T-helper 2 cell (primary cell): Measurements from ENCODE around the gene DACH1.
"Not testable (repeated sequence)": the region's sequence is repeated elsewhere in the genome, so short reads cannot be mapped to it uniquely, and the experiment has no call there.

ENCODE experiments used
- DNase-seq, 5 experiments: peaks; one replicate each; pipeline versions ENCODE4 v3.0.0 to v3.0.0-alpha.2; 2012 to 2022
- total RNA-seq, 2 donors: gene quantifications; one replicate each; lab custom pipeline; 2026; lab: John Stamatoyannopoulos, UW

The DACH1 gene
- total RNA-seq: 0 to 0.27 reads per million in 2 donors

DNA sequence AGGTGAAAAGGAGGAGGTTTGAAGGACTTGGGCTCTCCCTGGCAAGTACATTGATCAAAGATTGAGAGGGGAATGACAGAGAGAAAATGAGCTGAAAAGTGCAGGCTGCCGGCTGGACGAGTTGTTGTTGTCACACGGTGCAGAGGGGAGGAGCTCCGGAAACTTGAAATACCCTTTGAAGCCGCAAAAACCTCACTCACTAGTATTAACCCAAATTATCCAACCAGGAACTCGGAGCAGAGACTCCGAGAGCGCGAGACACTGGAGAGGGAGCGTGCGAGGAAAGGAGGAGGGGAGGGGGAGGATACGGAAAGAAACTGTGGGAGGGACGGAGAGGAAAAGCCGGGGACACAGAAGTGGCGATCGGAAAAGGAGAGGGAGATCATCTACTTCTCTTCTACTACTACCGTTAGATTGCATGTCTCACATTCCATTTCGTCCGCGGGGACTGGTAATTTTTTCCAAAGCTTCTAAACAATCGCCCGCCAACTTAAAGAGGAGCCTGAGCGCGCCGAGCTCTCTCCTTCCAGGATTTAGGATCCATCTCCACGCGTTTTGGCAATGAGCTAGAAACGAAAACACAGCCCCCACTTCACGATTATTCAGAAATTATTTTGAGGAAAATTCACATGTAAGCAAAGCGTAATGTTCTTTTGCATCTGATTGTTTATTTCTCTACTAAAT lies at the start of gene DACH1:
DACH1 (minus strand) TSS at position 74 of the 684 bp plus-strand sequence.
- peak in 1 of 5 experiments; percentile 43 for DNase-seq

DNA sequence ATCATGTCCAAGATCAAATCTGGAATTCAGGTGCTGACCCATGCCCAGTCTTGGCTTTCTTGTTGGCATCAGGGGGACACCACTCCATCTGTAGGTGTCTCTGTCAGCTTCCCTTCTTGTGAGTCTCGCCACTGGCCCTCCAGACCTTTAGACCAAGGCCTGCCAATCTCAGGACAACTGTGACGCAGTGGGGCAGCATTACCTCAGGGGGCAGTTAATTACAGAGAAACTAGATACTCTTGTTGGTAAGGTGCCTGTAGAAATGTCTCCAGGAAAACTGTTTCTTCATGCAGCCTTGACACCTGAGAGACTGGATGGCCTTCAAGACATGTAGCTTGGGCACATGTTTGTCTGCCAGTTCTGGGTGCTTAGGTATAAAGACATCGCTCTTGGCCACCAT lies 46.7 kb upstream of the DACH1 start:
- no peak for DNase-seq

- no peak for DNase-seq
These were observed 45.5 kb upstream of the DACH1 start for GRCh38 chr13:71912524-71912923.

GRCh38 chr13:71906448-71906847 lies 39.4 kb upstream of the DACH1 start:
- no peak for DNase-seq

DNA sequence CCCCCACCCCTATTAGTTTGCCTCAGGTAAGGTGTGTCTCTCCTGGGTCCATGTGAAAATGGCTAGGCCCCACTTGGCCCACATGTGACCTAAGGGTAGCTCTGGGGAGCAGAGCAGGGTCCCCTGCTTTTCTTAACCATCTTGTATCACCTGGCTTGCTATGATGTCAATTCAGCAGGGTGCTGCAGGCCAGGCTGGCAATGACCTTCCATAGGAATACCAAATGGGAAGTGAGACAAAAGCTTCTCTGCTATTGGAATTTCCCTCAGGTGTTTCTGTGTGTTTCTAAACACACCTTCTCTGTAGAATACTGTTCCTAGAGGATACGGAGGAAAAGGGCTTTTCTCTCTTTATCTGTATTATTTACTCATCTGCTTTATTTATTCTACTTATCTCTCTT lies 35.7 kb upstream of the DACH1 start:
- DNase-seq: no peak

DNA sequence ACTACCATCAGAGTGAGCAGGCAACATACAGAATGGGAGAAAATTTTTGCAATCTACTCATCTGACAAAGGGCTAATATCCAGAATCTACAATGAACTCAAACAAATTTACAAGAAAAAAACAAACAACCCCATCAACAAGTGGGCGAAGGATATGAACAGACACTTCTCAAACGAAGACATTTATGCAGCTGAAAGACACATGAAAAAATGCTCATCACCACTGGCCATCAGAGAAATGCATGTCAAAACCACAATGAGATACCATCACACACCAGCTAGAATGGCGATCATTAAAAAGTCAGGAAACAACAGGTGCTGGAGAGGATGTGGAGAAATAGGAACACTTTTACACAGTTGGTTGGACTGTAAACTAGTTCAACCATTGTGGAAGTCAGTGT lies 26.5 kb upstream of the DACH1 start:
- DNase-seq: not testable (repeated sequence)

DNA sequence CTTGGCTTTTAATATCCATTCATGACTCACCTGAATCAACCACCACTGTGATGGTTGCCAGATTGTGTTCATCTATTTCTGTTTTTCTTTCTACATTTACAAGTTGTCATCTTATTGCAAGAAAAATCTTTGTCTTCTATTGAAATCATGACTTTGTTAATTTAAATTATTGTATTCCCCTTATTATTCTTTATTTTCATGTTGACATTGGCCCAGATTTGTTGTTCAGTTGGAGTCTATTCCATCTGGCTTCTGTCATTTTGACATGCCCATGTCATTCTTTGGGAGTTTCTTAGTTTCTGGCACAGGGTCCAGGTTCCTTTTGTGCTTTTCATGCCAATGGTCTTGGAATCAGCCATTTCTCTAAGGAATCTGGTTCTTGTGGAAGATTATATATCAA lies 19.9 kb upstream of the DACH1 start:
- DNase-seq: no peak

DNA sequence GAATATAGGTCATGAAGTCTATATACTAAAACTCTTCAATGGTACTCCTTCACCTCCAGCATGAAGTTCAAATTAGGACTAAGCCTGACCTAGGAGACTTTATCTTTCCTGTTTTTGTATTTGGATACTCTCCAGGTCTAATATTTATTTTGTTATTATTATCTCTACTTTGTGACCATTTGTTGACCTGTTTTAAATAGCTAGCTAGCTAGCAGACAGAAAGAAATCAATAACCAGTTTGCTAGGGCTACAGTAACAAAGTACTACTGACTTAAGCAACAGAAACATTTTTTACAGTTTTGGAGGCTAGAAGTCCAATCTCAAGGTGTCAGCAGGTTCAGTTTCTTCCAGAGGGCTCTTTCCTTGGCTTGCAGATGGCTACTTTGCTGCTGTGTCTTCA lies 15.1 kb upstream of the DACH1 start:
- no peak for DNase-seq

GRCh38 chr13:71880753-71881541 lies 13.9 kb upstream of the DACH1 start:
- DNase-seq: no peak

- DNase-seq: no peak
These were observed 12.9 kb upstream of the DACH1 start for GRCh38 chr13:71879808-71880344.

- peak in 1 of 5 experiments; percentile 42 for DNase-seq
These were observed 12.1 kb upstream of the DACH1 start for GRCh38 chr13:71879129-71879535.

DNA sequence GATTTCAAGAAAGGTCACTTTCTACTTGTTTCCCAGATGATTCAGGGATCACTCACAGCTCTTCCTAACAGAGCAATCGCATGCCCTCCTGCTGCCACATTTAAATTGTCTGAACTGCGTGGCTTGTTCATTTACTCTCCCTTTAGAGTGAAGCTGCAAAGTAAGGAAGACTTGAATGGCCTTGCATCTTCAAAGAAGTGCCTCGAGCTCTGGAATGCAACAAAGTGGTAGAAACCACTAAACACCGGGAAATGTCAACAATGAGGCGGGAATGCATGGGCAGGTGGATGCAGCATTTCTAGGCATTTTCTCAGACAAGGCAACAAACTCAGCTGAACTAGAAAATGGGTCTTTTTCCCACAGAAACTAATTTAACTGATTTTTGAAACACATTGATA lies 10.3 kb upstream of the DACH1 start:
- no peak for DNase-seq

GRCh38 chr13:71876648-71877255 lies 9.7 kb upstream of the DACH1 start:
- peak in 1 of 5 experiments; percentile 15 for DNase-seq

DNA sequence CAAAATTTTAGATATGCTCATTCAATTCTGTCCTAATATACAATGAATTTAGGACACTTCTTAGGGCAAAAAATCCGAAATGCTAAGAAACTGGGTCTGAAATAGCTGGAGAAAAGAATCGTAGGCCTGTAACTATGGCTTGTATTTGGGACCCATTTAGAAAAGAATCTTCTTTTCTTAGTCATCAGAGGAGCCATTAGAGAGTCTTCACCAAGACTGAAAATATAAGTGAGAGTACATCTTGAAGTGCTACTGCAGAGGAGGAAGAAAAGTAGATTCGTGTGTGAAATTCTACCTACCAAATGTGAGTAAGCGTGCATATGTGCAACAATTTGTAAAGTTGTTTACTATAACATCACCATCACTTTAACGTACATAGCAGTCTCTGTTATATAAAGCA lies 8.8 kb upstream of the DACH1 start:
- no peak for DNase-seq

- no peak for DNase-seq
These were observed 7.5 kb upstream of the DACH1 start for GRCh38 chr13:71874458-71874857.

DNA sequence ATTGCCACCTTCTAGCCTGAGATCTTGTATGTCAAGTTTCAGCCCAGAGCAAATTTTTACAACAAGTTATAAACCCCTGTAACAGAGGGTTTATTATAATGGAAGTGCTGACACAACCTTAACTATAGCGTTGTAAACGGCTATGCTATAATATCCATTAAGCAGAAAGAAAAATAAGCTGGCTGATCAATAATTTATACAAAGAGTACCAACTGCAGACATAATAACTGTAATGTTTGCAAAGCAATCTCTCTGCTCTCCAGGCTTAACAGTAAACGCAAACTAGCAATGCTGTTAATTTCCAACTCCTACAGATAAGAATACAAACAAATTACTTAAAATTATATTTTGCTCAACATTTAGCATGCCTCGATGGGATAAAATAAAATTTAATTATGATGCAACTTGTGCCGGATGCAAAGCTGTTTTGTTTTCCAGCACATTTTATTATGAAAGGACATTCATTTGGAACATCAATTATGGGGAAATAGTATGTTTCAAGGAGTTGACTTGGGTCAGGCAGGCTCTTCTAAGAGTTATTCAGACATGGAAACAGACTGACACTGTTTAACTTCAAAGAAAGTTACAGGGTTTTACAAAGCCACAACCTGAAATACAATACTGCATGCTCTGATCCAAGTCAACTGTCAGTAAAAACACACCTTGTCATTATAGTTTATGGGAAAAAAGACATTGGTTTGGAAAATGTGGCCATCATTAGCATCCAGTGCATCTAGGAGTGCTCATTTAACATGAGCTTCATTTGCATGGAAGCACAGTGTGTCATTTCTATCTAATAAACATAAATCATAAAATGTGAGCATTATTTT lies 6.6 kb upstream of the DACH1 start:
- DNase-seq: no peak

- DNase-seq: no peak
These were observed 4.8 kb upstream of the DACH1 start for GRCh38 chr13:71871844-71872243.

DNA sequence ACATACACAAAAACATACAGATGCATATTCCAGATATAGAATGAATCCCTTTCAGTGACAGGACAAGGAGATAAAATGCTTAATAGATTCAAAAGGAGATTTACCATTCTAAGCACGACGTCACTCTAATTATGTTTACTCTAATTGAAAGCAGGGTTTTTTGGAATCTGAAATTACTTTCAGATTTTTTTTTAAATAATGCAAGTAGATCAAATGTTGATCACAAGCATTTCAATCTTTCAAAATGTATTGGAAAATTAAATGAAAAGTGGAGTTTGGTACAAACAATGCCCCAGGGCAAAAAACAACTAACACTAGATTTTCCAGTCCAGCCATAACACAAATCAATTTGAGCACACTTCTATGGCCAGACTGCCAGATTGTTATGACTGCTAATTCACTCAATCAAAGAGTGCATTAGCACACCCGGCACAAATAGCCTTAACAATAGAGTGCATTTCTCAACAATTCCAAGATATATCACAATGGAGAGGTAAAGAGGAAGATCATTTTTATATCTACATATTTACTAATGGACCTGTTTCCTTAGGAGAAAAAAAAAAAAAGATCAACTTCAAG lies 4.3 kb upstream of the DACH1 start:
- no peak for DNase-seq

- no peak for DNase-seq
These were observed 3.1 kb upstream of the DACH1 start for GRCh38 chr13:71870100-71870499.

- DNase-seq: no peak
These were observed 2.3 kb upstream of the DACH1 start for GRCh38 chr13:71869274-71869673.

GRCh38 chr13:71866335-71867130 lies 471 bp downstream of the DACH1 start:
- peak in 1 of 5 experiments; percentile 54 for DNase-seq
